AG09309 (cell line): ENCODE data around the gene KRTAP10-10.
"Not testable (repeated sequence)": the region's sequence is repeated elsewhere in the genome, so short reads cannot be mapped to it uniquely, and the experiment has no call there.

Source experiments
- DNase-seq: peaks from one replicate; pipeline ENCODE4 v3.0.0-alpha.2; 2010; ENCODE audit warnings: low read depth
- H3K4me3 ChIP-seq: 2 replicates; pipeline ENCODE4 v1.5.1; 2011; ENCODE audit warnings: mild to moderate bottlenecking, low read depth, low read length, moderate library complexity; ENCODE audit not compliant: control insufficient read depth
- CTCF ChIP-seq: IDR thresholded peaks from 2 replicates; pipeline ENCODE4 v1.5.1; 2011; ENCODE audit warnings: mild to moderate bottlenecking, low read depth, low read length, inconsistent platforms; ENCODE audit not compliant: insufficient read depth, control insufficient read depth; ENCODE audit errors: missing control alignments

The KRTAP10-10 gene

GRCh38 chr21:44656868-44657267, 19.7 kb downstream of the KRTAP10-10 start:
- no peak overlapping the region for H3K4me3 ChIP-seq
- no peak for DNase-seq
- no peak for TF ChIP-seq CTCF

- DNase-seq, result no peak
- no peak within 1 kb of the TSS for H3K4me3 ChIP-seq
- no peak for TF ChIP-seq CTCF
Observed at GRCh38 chr21:44657635-44658540, 20.7 kb downstream of the KRTAP10-10 start, which contains the start of gene KRTAP12-3. TSS of gene KRTAP12-3 (plus strand) at chr21:44657932. CDS start at chr21:44657980, 48 bp downstream.

- TF ChIP-seq CTCF, result no peak
- no peak overlapping the region for H3K4me3 ChIP-seq
- DNase-seq, result no peak
Observed at GRCh38 chr21:44658541-44658910, 21.4 kb downstream of the KRTAP10-10 start.

- no peak for DNase-seq
- no peak overlapping the region for H3K4me3 ChIP-seq
- no peak for TF ChIP-seq CTCF
Observed at GRCh38 chr21:44658913-44659595, 21.9 kb downstream of the KRTAP10-10 start.

GRCh38 chr21:44661567-44661966, 24.4 kb downstream of the KRTAP10-10 start:
- H3K4me3 ChIP-seq, DNase-seq: not testable (repeated sequence)

GRCh38 chr21:44664691-44665090, 27.5 kb downstream of the KRTAP10-10 start:
- no peak overlapping the region for H3K4me3 ChIP-seq
- no peak for DNase-seq
- no peak for TF ChIP-seq CTCF

- TF ChIP-seq CTCF, result no peak
- no peak for DNase-seq
- H3K4me3 ChIP-seq, result no peak within 1 kb of the TSS
Observed at GRCh38 chr21:44666401-44667320, 29.5 kb downstream of the KRTAP10-10 start, which contains the start of gene KRTAP12-2. TSS of gene KRTAP12-2 (minus strand) at chr21:44666927. CDS start at chr21:44666886, 41 bp downstream.
